Suprapubic skin (tissue), 3 donors: ENCODE results near the gene LTC4S.

ENCODE experiments used
- POLR2A ChIP-seq, 2 donors: fragments of 450-650 bp; IDR thresholded peaks; one replicate each; pipeline ENCODE4 v1.6.1; 2017; ENCODE audit warnings: antibody characterized with exemption in 2 of 2, mild to moderate bottlenecking in 2 of 2, moderate library complexity in 2 of 2
- TF ChIP-seq, protein P1 (sequence below), 2 donors: fragments of 200-600 bp in 1 of 2; fragments of 450-650 bp in 1 of 2; sonication (generic) in 1 of 2; IDR thresholded peaks; one replicate each; pipeline ENCODE4 v1.5.1; 2016 to 2019; ENCODE audit warnings: antibody characterized with exemption in 2 of 2, mild to moderate bottlenecking in 1 of 2, moderate library complexity in 1 of 2

DNA sequence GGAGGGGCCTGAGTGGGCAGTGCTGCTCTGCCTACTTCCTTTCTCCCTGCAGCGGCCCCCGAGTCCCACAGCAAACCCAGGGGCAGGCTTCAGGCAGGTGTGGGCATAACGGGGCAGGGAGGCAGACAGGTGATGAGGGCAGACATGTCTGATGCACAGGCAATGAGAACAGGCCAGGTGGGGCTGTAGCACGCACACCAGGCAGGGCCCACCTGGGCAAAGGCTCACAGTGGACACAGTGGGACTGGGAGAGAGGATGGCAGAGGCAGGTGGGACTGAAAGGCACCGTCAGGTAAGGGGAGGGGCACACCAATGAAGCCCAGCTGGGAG lies 5.8 kb downstream of the LTC4S start:
- TF ChIP-seq, protein P1, sequence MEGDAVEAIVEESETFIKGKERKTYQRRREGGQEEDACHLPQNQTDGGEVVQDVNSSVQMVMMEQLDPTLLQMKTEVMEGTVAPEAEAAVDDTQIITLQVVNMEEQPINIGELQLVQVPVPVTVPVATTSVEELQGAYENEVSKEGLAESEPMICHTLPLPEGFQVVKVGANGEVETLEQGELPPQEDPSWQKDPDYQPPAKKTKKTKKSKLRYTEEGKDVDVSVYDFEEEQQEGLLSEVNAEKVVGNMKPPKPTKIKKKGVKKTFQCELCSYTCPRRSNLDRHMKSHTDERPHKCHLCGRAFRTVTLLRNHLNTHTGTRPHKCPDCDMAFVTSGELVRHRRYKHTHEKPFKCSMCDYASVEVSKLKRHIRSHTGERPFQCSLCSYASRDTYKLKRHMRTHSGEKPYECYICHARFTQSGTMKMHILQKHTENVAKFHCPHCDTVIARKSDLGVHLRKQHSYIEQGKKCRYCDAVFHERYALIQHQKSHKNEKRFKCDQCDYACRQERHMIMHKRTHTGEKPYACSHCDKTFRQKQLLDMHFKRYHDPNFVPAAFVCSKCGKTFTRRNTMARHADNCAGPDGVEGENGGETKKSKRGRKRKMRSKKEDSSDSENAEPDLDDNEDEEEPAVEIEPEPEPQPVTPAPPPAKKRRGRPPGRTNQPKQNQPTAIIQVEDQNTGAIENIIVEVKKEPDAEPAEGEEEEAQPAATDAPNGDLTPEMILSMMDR (IDR thresholded peaks at IDR 0.05), result no peak
- TF ChIP-seq POLR2A (IDR thresholded peaks at IDR 0.05), result no peak
